Transverse colon (tissue), 4 donors: ENCODE results near the gene ZNF438.

Experiments
- EP300 ChIP-seq: sonication (generic); formaldehyde crosslinking; IDR thresholded peaks from one replicate; pipeline ENCODE4 v1.6.1; 2017; ENCODE audit warnings: antibody characterized with exemption, low read depth
- POLR2A ChIP-seq: fragments of 450-650 bp; IDR thresholded peaks from one replicate; pipeline ENCODE4 v1.6.1; 2016; ENCODE audit warnings: antibody characterized with exemption, mild to moderate bottlenecking, moderate library complexity
- POLR2AphosphoS5 ChIP-seq, 3 donors: sonication (generic); formaldehyde crosslinking; IDR thresholded peaks; one replicate each; pipeline ENCODE4 v1.6.1; 2016; ENCODE audit warnings: antibody characterized with exemption in 3 of 3
- TF ChIP-seq, protein P1 (sequence below), 5 experiments: fragments of 200-600 bp in 3 of 5; fragments of 450-650 bp in 2 of 5; sonication (generic) in 3 of 5; IDR thresholded peaks; 1 replicate in 2 of 5; 2 replicates in 3 of 5; pipeline ENCODE4 v1.5.1; 2016 to 2017; ENCODE audit warnings: antibody characterized with exemption in 5 of 5, inconsistent platforms in 3 of 5, mild to moderate bottlenecking in 2 of 5, moderate library complexity in 1 of 5

DNA sequence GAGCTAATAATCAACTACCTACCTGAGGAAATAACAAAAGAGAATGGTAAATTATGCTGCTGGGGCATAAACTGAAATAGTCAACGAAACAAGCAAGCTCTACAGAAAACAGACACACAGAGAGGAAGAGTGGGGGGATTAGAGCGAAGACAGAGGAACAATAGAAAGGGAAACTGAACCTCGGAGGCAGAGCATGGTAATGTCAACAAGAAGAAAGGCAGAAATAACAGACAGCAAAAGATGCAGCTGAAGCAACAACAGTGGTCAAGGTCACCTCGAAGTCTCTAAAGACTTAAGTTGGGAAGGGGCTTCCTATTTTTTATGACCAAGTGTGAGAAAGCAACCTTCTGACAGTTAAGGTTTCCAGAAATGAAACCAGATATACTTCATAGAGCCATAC, 177.0 kb downstream of the ZNF438 start:
- TF ChIP-seq, protein P1, sequence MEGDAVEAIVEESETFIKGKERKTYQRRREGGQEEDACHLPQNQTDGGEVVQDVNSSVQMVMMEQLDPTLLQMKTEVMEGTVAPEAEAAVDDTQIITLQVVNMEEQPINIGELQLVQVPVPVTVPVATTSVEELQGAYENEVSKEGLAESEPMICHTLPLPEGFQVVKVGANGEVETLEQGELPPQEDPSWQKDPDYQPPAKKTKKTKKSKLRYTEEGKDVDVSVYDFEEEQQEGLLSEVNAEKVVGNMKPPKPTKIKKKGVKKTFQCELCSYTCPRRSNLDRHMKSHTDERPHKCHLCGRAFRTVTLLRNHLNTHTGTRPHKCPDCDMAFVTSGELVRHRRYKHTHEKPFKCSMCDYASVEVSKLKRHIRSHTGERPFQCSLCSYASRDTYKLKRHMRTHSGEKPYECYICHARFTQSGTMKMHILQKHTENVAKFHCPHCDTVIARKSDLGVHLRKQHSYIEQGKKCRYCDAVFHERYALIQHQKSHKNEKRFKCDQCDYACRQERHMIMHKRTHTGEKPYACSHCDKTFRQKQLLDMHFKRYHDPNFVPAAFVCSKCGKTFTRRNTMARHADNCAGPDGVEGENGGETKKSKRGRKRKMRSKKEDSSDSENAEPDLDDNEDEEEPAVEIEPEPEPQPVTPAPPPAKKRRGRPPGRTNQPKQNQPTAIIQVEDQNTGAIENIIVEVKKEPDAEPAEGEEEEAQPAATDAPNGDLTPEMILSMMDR (IDR thresholded peaks at IDR 0.05): no peak
- TF ChIP-seq POLR2A (no peak), POLR2AphosphoS5 (IDR thresholded peaks at IDR 0.05) (no peak), EP300 (no peak)
